ENCODE results near the gene TRIO. TPM values are rescaled to one million over a fixed set of nuclear protein-coding genes. Genes with fewer than 3 reads are reported as not detected.
"Not testable (repeated sequence)": the region's sequence is repeated elsewhere in the genome, so short reads cannot be mapped to it uniquely, and the experiment has no call there.

TRIO gene
- 150 and 176 TPM in 2 replicates for total RNA-seq (2014; rRNA removed; shearing (Covaris generic))
- polyA plus RNA-seq (2015; cell fraction: cytosol; rRNA removed): 109 and 126 TPM in 2 replicates
- 316 and 397 TPM in 2 replicates for polyA plus RNA-seq (2015; cell fraction: nucleus; rRNA removed)

- in situ Hi-C loops (cut with HindIII; ENCODE audit: low pct_unique_long_range_greater_than_20kb, low sequenced_read_pairs): no loop called here
- DNase-seq (ENCODE audit: low read depth, low spot score): peak; percentile 98
Measured at GRCh38 chr5:14142827-14143545, at the start of gene TRIO. TSS of gene TRIO (plus strand) at chr5:14143342. CDS start at chr5:14143726, 384 bp downstream.

GRCh38 chr5:14097380-14097779 lies 45.8 kb upstream of the TRIO start:
- in situ Hi-C loops (cut with HindIII; ENCODE audit: low pct_unique_long_range_greater_than_20kb, low sequenced_read_pairs); DNase-seq (ENCODE audit: low read depth, low spot score): not testable (repeated sequence)

GRCh38 chr5:14097998-14098471 lies 45.1 kb upstream of the TRIO start:
- no peak for DNase-seq (ENCODE audit: low read depth, low spot score)
- in situ Hi-C loops (cut with HindIII; ENCODE audit: low pct_unique_long_range_greater_than_20kb, low sequenced_read_pairs): no loop called here

GRCh38 chr5:14100281-14100680 lies 42.9 kb upstream of the TRIO start:
- in situ Hi-C loops (cut with HindIII; ENCODE audit: low pct_unique_long_range_greater_than_20kb, low sequenced_read_pairs): loop anchor here (25.0 kb wide), 1 partner anchor 88 kb away; no protein-coding TSS in a partner anchor
- no peak for DNase-seq (ENCODE audit: low read depth, low spot score)

- in situ Hi-C loops (cut with HindIII; ENCODE audit: low pct_unique_long_range_greater_than_20kb, low sequenced_read_pairs): loop anchor here (25.0 kb wide), 1 partner anchor 90 kb away; no protein-coding TSS in a partner anchor
- no peak for DNase-seq (ENCODE audit: low read depth, low spot score)
Measured at GRCh38 chr5:14101922-14102321, 41.2 kb upstream of the TRIO start.

- no peak for DNase-seq (ENCODE audit: low read depth, low spot score)
- in situ Hi-C loops (cut with HindIII; ENCODE audit: low pct_unique_long_range_greater_than_20kb, low sequenced_read_pairs): loop anchor here (25.0 kb wide), 1 partner anchor 90 kb away; no protein-coding TSS in a partner anchor
Measured at GRCh38 chr5:14102666-14103065, 40.5 kb upstream of the TRIO start.

- peak; percentile 57 for DNase-seq (ENCODE audit: low read depth, low spot score)
- in situ Hi-C loops (cut with HindIII; ENCODE audit: low pct_unique_long_range_greater_than_20kb, low sequenced_read_pairs): loop anchor here (25.0 kb wide), 1 partner anchor 94 kb away; no protein-coding TSS in a partner anchor
Measured at GRCh38 chr5:14105718-14106410, 37.3 kb upstream of the TRIO start.

GRCh38 chr5:14107536-14107935 lies 35.6 kb upstream of the TRIO start:
- no peak for DNase-seq (ENCODE audit: low read depth, low spot score)
- in situ Hi-C loops (cut with HindIII; ENCODE audit: low pct_unique_long_range_greater_than_20kb, low sequenced_read_pairs): loop anchor here (25.0 kb wide), 1 partner anchor 95 kb away; no protein-coding TSS in a partner anchor

GRCh38 chr5:14108170-14108996 lies 34.8 kb upstream of the TRIO start:
- DNase-seq (ENCODE audit: low read depth, low spot score): peak; percentile 93
- in situ Hi-C loops (cut with HindIII; ENCODE audit: low pct_unique_long_range_greater_than_20kb, low sequenced_read_pairs): loop anchor here (25.0 kb wide), 1 partner anchor 96 kb away; no protein-coding TSS in a partner anchor

- in situ Hi-C loops (cut with HindIII; ENCODE audit: low pct_unique_long_range_greater_than_20kb, low sequenced_read_pairs): loop anchor here (25.0 kb wide), 1 partner anchor 97 kb away; no protein-coding TSS in a partner anchor
- no peak for DNase-seq (ENCODE audit: low read depth, low spot score)
Measured at GRCh38 chr5:14109041-14109747, 33.9 kb upstream of the TRIO start.

- DNase-seq (ENCODE audit: low read depth, low spot score): no peak
Measured at GRCh38 chr5:14109771-14110170, 33.4 kb upstream of the TRIO start.

GRCh38 chr5:14110196-14110595 lies 32.9 kb upstream of the TRIO start:
- DNase-seq (ENCODE audit: low read depth, low spot score): no peak
- in situ Hi-C loops (cut with HindIII; ENCODE audit: low pct_unique_long_range_greater_than_20kb, low sequenced_read_pairs): loop anchor here (25.0 kb wide), 1 partner anchor 98 kb away; no protein-coding TSS in a partner anchor

More at GRCh38 chr5:14109771-14110170, 33.4 kb upstream of the TRIO start:
- in situ Hi-C loops (cut with HindIII; ENCODE audit: low pct_unique_long_range_greater_than_20kb, low sequenced_read_pairs): loop anchor here (25.0 kb wide), 1 partner anchor 97 kb away; no protein-coding TSS in a partner anchor

- no peak for DNase-seq (ENCODE audit: low read depth, low spot score)
- in situ Hi-C loops (cut with HindIII; ENCODE audit: low pct_unique_long_range_greater_than_20kb, low sequenced_read_pairs): loop anchor here (25.0 kb wide), 1 partner anchor 98 kb away; no protein-coding TSS in a partner anchor
Measured at GRCh38 chr5:14110680-14111079, 32.5 kb upstream of the TRIO start.

- DNase-seq (ENCODE audit: low read depth, low spot score): no peak
- in situ Hi-C loops (cut with HindIII; ENCODE audit: low pct_unique_long_range_greater_than_20kb, low sequenced_read_pairs): loop anchor here (25.0 kb wide), 1 partner anchor 101 kb away; no protein-coding TSS in a partner anchor
Measured at GRCh38 chr5:14112998-14113652, 30.0 kb upstream of the TRIO start.

GRCh38 chr5:14114615-14115251 lies 28.4 kb upstream of the TRIO start:
- in situ Hi-C loops (cut with HindIII; ENCODE audit: low pct_unique_long_range_greater_than_20kb, low sequenced_read_pairs): loop anchor here (25.0 kb wide), 1 partner anchor 102 kb away; no protein-coding TSS in a partner anchor
- DNase-seq (ENCODE audit: low read depth, low spot score): no peak
